Measurements from ENCODE around the gene THOC5.
"Not testable (repeated sequence)": the region's sequence is repeated elsewhere in the genome, so short reads cannot be mapped to it uniquely, and the experiment has no call there.

The THOC5 gene

GRCh38 chr22:29559853-29560252 lies 6.3 kb upstream of the THOC5 start:
- DNase-seq (ENCODE audit: low spot score), result no peak

GRCh38 chr22:29559030-29559429 lies 5.5 kb upstream of the THOC5 start:
- no peak for DNase-seq (ENCODE audit: low spot score)

GRCh38 chr22:29555065-29555644 lies 1.6 kb upstream of the THOC5 start:
- DNase-seq (ENCODE audit: low spot score), result no peak

GRCh38 chr22:29552357-29552756 lies 1.2 kb downstream of the THOC5 start:
- DNase-seq (ENCODE audit: low spot score), result not testable (repeated sequence)

GRCh38 chr22:29550005-29550404 lies 3.6 kb downstream of the THOC5 start:
- no peak for DNase-seq (ENCODE audit: low spot score)

GRCh38 chr22:29545045-29545444 lies 8.5 kb downstream of the THOC5 start:
- DNase-seq (ENCODE audit: low spot score), result not testable (repeated sequence)

GRCh38 chr22:29541845-29542244 lies 11.7 kb downstream of the THOC5 start:
- no peak for DNase-seq (ENCODE audit: low spot score)

- DNase-seq (ENCODE audit: low spot score), result no peak
Measured at GRCh38 chr22:29539105-29539504, 14.5 kb downstream of the THOC5 start.

- DNase-seq (ENCODE audit: low spot score), result no peak
Measured at GRCh38 chr22:29536411-29536810, 17.1 kb downstream of the THOC5 start.

- DNase-seq (ENCODE audit: low spot score), result no peak
Measured at GRCh38 chr22:29531419-29531818, 22.1 kb downstream of the THOC5 start.

GRCh38 chr22:29530716-29531115 lies 22.8 kb downstream of the THOC5 start:
- DNase-seq (ENCODE audit: low spot score), result no peak

- no peak for DNase-seq (ENCODE audit: low spot score)
Measured at GRCh38 chr22:29528144-29528543, 25.4 kb downstream of the THOC5 start.

- DNase-seq (ENCODE audit: low spot score), result no peak
Measured at GRCh38 chr22:29524442-29525191, 28.9 kb downstream of the THOC5 start.

GRCh38 chr22:29523761-29524160 lies 29.8 kb downstream of the THOC5 start:
- DNase-seq (ENCODE audit: low spot score), result no peak

- DNase-seq (ENCODE audit: low spot score), result no peak
Measured at GRCh38 chr22:29521526-29521925, 32.0 kb downstream of the THOC5 start.

- peak; percentile 26 for DNase-seq (ENCODE audit: low spot score)
Measured at GRCh38 chr22:29520851-29521250, 32.7 kb downstream of the THOC5 start.

GRCh38 chr22:29519996-29520395 lies 33.6 kb downstream of the THOC5 start:
- no peak for DNase-seq (ENCODE audit: low spot score)

- DNase-seq (ENCODE audit: low spot score), result no peak
Measured at GRCh38 chr22:29518427-29518826, 35.1 kb downstream of the THOC5 start.

GRCh38 chr22:29517215-29517908 lies 36.2 kb downstream of the THOC5 start:
- no peak for DNase-seq (ENCODE audit: low spot score)

- no peak for DNase-seq (ENCODE audit: low spot score)
Measured at GRCh38 chr22:29512031-29512430, 41.5 kb downstream of the THOC5 start.

- no peak for DNase-seq (ENCODE audit: low spot score)
Measured at GRCh38 chr22:29511126-29511862, 42.3 kb downstream of the THOC5 start.

GRCh38 chr22:29510542-29510941 lies 43.0 kb downstream of the THOC5 start:
- no peak for DNase-seq (ENCODE audit: low spot score)

GRCh38 chr22:29509815-29510214 lies 43.7 kb downstream of the THOC5 start:
- no peak for DNase-seq (ENCODE audit: low spot score)

Data from hematopoietic multipotent progenitor cell treated with erythropoietin and hydrocortisone succinate and interleukin-3 and kit ligand, for 17 days (in vitro differentiated cells).